ENCODE measurements around the gene PPP2R5D. TPM values are rescaled to one million over a fixed set of nuclear protein-coding genes. Genes with fewer than 3 reads are reported as not detected.

PPP2R5D gene
- polyA plus RNA-seq, 1 donor from 2014 or later: 17.5 TPM

DNA sequence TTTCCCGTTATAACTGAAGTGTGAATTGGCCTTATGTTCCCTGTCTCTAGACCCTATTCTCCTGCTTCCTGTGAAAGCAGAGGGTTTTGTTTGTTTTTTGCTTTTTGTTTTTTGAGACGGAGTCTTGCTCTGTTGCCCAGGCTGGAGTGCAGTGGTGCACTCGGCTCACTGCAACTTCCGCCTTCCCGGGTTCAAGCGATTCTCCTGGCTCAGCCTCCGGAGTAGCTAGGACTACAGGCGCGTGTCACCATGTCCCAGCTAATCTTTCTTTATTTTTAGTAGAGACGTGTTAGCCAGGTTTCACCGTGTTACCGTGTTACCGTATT lies 24.5 kb upstream of the PPP2R5D start:
- Mint-ChIP-seq H3K4me1 (peaks cover 0 to 10% (median 3%) of the 10 kb centered on the region in 3 donors), H3K4me3 (peak overlapping the region in 3 of 4 donors; percentile 80 to 91 (median 89)), H3K36me3 (no peaks in the 10 kb centered on the region), H3K27ac (peak overlapping the region in 1 of 3 donors; percentile 71), H3K27me3 (no peaks in the 10 kb centered on the region), H3K9me3 (no peaks in the 10 kb centered on the region)

DNA sequence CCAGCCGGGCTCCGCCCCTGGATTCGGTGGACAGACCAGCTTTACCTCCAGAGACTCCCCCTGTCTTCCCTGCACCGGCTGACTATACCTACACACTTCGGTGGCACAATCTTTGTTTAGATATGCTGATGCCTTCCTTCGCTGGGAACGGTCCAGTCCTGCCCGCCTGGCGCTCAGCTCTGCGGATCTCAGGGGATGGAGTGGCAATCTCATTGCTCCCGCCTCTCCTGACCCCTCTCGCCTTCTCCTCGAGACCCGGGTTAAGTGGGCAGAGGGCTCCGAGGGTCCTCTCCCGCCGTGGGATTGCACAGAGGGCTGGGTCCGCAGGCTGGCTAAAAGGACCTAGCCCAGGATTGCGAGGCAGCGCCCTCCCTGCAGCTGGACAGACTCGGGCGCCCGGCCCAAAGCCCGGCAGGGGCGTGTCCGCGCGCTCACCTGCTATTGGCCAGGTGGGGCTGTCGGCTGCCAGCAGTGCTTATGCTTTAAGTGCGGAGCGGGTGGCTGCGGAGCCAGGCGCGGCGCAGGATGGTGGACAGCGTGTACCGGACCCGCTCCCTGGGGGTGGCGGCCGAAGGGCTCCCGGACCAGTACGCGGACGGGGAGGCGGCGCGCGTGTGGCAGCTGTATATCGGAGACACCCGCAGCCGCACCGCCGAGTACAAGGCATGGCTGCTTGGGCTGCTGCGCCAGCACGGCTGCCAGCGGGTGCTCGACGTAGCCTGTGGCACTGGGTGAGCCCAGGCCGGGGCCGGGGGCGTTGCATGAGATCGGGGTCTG lies 23.9 kb upstream of the PPP2R5D start, which contains the start of gene GNMT:
Gene GNMT (plus strand): TSS at position 512 of the 777 bp plus-strand sequence. CDS start 14 bp downstream, at position 526.
- H3K4me1 Mint-ChIP-seq: peaks cover 0 to 10% (median 3%) of the 10 kb centered on the region in 3 donors
- no peaks in the 10 kb centered on the region for H3K36me3 Mint-ChIP-seq
- H3K4me3 Mint-ChIP-seq: peak within 1 kb of the TSS; percentile 67 to 91 (median 84)
- H3K27me3 Mint-ChIP-seq: no peaks in the 10 kb centered on the region
- no peaks in the 10 kb centered on the region for H3K9me3 Mint-ChIP-seq
- H3K27ac Mint-ChIP-seq: peak within 1 kb of the TSS in 2 of 3 donors; percentile 59 to 71

DNA sequence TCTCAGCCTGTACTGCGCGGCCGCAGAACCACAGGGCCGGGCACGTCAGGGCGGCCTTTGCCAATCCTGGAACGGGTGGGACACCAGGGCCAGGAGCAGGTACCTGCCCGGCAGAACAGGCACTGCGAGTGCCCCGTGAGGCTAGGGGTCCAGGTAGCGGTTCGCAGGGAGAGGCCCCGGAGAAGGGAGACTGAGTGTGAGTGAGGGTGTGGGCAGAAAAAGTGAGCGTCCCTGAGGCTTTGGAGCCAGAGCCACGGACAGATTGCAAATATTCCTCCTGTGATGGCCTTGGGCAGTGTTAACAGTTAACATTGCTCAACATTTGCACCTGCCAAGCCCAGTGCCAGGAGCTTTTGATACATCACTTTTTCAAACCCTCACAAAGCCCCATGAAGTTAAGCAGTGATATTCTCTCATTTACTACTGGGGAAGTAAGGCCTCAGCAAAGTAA lies 23.3 kb upstream of the PPP2R5D start:
- no peaks in the 10 kb centered on the region for H3K36me3 Mint-ChIP-seq
- H3K4me1 Mint-ChIP-seq: peaks cover 0 to 10% (median 3%) of the 10 kb centered on the region in 3 donors
- no peak overlapping the region for H3K27ac Mint-ChIP-seq
- no peaks in the 10 kb centered on the region for H3K9me3 Mint-ChIP-seq
- peak overlapping the region in 1 of 4 donors; percentile 89 for H3K4me3 Mint-ChIP-seq
- no peaks in the 10 kb centered on the region for H3K27me3 Mint-ChIP-seq

DNA sequence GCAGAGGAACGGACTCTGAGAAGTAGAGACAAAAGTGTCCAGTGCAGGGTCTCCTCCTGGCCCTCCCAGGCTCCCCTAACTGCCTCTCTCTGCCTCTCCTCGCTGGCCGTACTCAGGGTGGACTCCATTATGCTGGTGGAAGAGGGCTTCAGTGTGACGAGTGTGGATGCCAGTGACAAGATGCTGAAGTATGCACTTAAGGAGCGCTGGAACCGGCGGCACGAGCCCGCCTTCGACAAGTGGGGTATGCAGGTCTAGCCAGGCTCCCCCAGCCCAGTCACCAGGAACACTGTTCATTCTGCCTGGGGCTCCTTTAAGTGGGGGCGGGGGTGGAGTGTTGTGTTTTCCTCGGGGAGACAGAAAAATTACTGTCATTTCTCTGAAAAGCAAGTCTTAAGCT lies 22.3 kb upstream of the PPP2R5D start:
- peaks cover 4% of the 10 kb centered on the region for H3K36me3 Mint-ChIP-seq
- no peaks in the 10 kb centered on the region for H3K27me3 Mint-ChIP-seq
- no peaks in the 10 kb centered on the region for H3K9me3 Mint-ChIP-seq
- H3K27ac Mint-ChIP-seq: no peak overlapping the region
- peak overlapping the region in 1 of 4 donors; percentile 26 for H3K4me3 Mint-ChIP-seq
- H3K4me1 Mint-ChIP-seq: peaks cover 0 to 10% (median 3%) of the 10 kb centered on the region in 3 donors

DNA sequence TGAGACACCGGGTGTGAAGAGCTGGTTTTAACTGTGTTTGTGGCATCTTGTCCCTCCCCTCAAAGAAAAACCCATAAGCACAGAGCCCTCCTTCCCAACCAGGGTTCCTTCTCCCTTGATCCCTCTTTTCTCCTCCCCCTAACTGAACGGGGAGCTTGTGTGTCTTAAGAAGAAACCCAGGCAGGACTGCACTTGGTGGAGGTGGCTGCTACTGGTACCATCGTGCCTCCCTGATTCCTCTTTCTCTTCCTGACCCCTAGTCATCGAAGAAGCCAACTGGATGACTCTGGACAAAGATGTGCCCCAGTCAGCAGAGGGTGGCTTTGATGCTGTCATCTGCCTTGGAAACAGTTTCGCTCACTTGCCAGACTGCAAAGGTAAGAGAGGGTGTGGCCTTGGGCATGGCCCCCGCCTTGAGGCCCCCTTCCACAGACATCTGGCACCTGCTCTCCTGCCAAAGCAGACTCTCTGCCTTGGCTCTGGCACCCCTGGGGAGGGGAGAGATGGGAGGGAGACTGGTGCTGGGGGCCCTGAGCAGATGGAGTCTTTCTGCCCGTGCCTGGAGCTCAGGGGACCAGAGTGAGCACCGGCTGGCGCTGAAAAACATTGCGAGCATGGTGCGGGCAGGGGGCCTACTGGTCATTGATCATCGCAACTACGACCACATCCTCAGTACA lies 21.7 kb upstream of the PPP2R5D start:
- Mint-ChIP-seq H3K27me3 (no peaks in the 10 kb centered on the region), H3K27ac (no peak overlapping the region), H3K4me1 (peaks cover 0 to 10% (median 3%) of the 10 kb centered on the region in 3 donors), H3K36me3 (peaks cover 4% of the 10 kb centered on the region), H3K9me3 (no peaks in the 10 kb centered on the region), H3K4me3 (peak overlapping the region in 1 of 4 donors; percentile 43)

DNA sequence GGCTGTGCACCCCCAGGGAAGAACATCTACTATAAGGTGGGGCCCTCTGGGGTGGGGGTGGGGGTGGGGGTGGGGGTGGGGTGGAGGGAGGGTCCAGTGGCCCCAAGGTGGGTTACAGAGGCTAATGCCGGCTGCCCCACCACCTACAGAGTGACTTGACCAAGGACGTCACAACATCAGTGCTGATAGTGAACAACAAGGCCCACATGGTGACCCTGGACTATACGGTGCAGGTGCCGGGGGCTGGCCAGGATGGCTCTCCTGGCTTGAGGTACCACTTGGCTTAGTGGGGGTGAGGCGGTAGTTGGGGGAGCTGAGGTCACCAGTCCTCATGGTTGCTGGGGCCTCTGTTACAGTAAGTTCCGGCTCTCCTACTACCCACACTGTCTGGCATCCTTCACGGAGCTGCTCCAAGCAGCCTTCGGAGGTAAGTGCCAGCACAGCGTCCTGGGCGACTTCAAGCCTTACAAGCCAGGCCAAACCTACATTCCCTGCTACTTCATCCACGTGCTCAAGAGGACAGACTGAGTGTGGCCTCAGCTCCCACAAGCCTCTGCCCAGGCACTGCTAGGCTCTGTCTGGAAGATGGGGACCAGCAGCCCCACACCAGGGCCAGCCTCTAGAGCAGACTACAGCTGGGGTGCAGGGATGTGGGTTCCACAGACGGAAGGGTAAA lies 21.1 kb upstream of the PPP2R5D start:
- Mint-ChIP-seq H3K36me3 (peaks cover 4% of the 10 kb centered on the region), H3K27ac (no peak overlapping the region), H3K4me3 (no peak overlapping the region), H3K9me3 (no peaks in the 10 kb centered on the region), H3K27me3 (no peaks in the 10 kb centered on the region), H3K4me1 (peaks cover 0 to 10% (median 3%) of the 10 kb centered on the region in 3 donors)

DNA sequence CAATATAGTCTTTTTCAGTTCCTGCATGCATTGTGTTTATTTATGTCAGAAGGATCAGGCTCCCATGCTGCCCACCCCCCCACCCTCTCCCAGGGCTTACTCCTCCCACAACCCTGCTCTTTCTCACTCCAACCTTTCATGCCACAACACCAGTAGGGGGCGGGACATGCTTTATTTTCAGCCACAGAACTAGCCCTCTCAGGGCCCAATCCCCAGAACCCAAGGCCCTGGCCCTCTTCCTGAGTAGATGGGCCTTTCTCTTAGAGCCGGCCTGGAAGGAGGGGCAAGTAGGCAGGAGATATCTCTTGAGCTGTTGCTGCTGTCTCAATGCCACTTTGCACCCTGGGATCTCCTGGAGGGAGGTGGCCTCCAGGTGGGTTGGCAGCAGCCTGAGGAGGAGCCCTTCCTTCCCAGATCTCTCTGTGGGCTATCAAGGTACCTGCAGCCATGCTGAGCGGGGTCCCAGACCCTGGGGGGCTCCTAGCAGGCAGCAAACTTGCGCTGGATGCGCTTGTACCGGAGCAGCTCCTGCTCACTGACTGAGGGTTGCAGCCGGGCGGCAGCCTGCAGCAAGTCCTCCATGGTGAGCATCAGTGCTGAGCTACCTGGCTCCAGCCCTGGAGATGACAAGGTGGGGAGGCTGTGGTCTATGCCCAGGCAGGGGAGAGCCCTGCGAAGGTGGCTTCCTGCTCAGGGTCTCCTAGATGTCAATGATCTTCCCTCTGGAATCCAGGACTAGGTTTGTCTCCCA lies 20.3 kb upstream of the PPP2R5D start:
- Mint-ChIP-seq H3K27ac (no peak overlapping the region), H3K36me3 (peaks cover 4% of the 10 kb centered on the region), H3K4me3 (no peak overlapping the region), H3K4me1 (peaks cover 0 to 10% (median 3%) of the 10 kb centered on the region in 3 donors), H3K9me3 (no peaks in the 10 kb centered on the region), H3K27me3 (no peaks in the 10 kb centered on the region)

DNA sequence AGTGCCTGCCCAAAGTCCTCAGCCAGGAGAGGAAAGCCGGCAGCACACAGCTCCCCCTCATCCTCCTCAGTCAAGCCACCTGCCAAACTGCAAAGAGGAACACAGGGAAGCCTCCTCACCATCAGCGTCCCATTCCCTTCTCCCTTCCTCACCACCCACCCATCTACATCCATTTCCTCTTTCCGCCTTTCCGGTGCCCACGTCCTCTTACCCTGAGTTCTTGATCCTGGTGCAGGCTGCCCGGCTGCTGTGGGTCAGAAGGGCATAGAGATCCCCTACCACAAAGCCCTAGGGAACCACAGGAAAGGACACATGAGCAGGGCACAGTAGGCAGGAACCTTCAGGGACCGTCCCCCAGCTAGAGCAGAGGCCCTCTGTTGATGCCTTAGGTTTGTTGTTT lies 17.8 kb upstream of the PPP2R5D start:
- no peak overlapping the region for H3K27ac Mint-ChIP-seq
- no peaks in the 10 kb centered on the region for H3K9me3 Mint-ChIP-seq
- H3K36me3 Mint-ChIP-seq: peaks cover 4% of the 10 kb centered on the region
- H3K4me1 Mint-ChIP-seq: peaks cover 0 to 4% (median 0%) of the 10 kb centered on the region in 3 donors
- no peak overlapping the region for H3K4me3 Mint-ChIP-seq
- no peaks in the 10 kb centered on the region for H3K27me3 Mint-ChIP-seq

DNA sequence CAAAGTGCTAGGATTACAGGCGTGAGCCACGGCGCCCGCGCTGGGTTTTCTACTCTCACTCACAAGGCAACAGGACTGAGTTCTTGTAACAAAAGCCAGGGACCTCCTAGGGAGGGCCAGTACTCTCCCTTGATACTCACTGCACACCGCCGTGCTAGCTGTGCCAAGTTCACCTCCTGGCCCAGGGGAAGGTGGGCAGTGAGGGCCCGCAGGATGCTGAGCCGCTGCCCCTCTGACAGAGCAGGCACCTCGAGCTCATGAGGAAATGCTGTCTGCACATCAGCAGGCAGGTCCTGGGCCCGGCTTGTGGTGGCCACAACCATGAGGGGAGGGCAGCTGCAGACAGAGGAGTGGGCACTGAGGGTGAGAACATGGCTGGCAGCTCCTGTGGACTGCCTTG lies 17.1 kb upstream of the PPP2R5D start:
- no peak overlapping the region for H3K4me3 Mint-ChIP-seq

DNA sequence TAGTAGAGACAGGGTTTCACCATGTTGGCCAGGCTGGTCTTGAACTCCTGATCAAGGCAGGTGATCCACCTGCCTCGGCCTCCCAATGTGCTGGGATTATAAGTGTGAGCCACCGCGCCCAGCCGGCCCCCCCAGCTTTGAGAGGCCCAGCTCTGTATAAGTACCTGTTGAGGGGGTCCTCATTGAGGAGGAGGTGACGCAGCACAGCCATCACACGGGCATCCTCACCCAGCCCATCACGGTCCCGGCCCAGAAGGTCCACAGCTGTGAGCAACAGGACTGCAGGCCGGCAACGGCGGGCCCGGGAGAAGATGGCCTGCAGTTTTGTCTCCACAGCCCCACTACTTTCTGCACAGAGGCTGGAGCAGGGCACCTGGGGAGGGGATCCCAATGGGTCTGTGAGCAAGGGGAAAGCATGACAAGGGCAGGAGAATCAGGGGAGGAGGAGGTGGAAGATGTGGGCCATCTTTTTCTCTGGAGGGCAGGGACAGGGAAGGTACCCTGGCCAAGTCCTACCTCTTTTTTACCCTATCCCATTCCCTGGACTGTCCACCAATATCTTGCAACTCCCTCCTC lies 16.2 kb upstream of the PPP2R5D start:
- H3K36me3 Mint-ChIP-seq: peaks cover 4% of the 10 kb centered on the region
- H3K4me1 Mint-ChIP-seq: peaks cover 0 to 2% (median 0%) of the 10 kb centered on the region in 3 donors
- H3K27me3 Mint-ChIP-seq: no peaks in the 10 kb centered on the region
- no peak overlapping the region for H3K4me3 Mint-ChIP-seq
- H3K27ac Mint-ChIP-seq: no peak overlapping the region
- H3K9me3 Mint-ChIP-seq: no peaks in the 10 kb centered on the region

More for the DNA sequence above, 17.1 kb upstream of the PPP2R5D start:
- Mint-ChIP-seq H3K36me3 (peaks cover 4% of the 10 kb centered on the region), H3K27me3 (no peaks in the 10 kb centered on the region), H3K27ac (no peak overlapping the region), H3K9me3 (no peaks in the 10 kb centered on the region), H3K4me1 (peaks cover 0 to 2% (median 0%) of the 10 kb centered on the region in 3 donors)

DNA sequence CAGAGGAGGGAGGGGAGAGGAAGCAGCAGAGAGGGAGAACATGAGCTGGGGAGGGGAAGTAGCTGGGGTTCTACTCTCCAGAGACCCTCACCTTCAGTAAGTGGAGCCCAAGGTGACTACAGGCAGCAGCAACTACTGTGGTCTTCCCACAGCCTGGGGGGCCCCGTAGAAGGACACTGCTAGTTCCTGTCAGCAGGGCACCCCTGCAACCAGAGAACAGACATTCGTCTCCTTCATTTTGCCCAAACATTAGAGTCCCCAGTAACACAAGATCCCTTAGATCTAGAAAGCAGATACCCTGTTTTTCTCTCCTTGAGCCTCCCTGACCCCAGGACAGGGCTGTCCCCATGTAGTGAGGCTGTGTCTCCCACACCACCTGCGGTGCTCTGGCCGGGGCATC lies 15.6 kb upstream of the PPP2R5D start:
- Mint-ChIP-seq H3K4me1 (peaks cover 0 to 2% (median 0%) of the 10 kb centered on the region in 3 donors), H3K36me3 (peaks cover 4% of the 10 kb centered on the region), H3K27me3 (no peaks in the 10 kb centered on the region), H3K4me3 (no peak overlapping the region), H3K9me3 (no peaks in the 10 kb centered on the region), H3K27ac (no peak overlapping the region)

DNA sequence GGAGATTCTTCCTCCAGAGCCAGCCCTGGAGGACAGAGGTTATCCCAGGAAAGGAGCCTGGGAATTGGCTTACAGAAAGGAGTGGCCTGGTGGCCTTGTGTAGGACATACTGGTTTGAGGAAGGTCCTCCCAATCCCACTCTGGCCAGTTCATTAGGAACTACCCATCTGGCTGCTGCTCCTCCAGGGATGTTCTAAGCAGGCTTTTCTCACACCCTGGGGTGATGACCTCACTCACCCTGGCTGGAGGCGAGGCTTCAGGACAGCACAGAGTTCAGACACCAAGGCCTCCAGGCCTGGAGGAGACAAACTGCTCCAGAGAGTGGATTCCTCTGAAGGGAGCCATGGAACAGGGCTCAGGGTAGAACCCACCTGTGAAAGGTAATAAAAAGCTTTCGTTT lies 14.9 kb upstream of the PPP2R5D start:
- Mint-ChIP-seq H3K4me3 (no peak overlapping the region), H3K36me3 (peaks cover 4% of the 10 kb centered on the region), H3K27me3 (no peaks in the 10 kb centered on the region)

DNA sequence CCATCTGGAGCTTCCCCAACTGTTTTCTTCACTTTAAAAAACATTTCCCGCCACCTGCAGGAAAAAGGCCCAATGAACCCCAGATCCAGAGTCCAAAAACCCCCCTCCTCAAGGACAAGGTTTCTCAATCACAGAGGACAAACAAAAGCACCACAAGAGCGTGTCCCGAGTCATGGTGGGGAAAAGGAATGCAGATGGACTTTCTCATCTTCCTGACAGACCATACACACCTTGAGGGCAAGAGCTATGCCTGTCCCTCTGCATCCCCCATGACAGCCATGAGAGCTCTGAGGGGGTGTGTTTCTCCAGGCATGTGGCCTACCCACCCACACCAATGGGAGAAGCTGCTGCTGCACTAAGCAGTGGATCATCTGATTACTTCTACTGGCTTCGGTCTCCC lies 14.4 kb upstream of the PPP2R5D start:
- H3K4me1 Mint-ChIP-seq: peaks cover 0 to 2% (median 1%) of the 10 kb centered on the region in 3 donors
- H3K36me3 Mint-ChIP-seq: peaks cover 4% of the 10 kb centered on the region
- H3K9me3 Mint-ChIP-seq: no peaks in the 10 kb centered on the region
- H3K27ac Mint-ChIP-seq: no peak overlapping the region
- H3K27me3 Mint-ChIP-seq: no peaks in the 10 kb centered on the region
- no peak overlapping the region for H3K4me3 Mint-ChIP-seq

More for the DNA sequence above, 14.9 kb upstream of the PPP2R5D start:
- H3K27ac Mint-ChIP-seq: no peak overlapping the region
- peaks cover 0 to 2% (median 0%) of the 10 kb centered on the region in 3 donors for H3K4me1 Mint-ChIP-seq
- H3K9me3 Mint-ChIP-seq: no peaks in the 10 kb centered on the region

DNA sequence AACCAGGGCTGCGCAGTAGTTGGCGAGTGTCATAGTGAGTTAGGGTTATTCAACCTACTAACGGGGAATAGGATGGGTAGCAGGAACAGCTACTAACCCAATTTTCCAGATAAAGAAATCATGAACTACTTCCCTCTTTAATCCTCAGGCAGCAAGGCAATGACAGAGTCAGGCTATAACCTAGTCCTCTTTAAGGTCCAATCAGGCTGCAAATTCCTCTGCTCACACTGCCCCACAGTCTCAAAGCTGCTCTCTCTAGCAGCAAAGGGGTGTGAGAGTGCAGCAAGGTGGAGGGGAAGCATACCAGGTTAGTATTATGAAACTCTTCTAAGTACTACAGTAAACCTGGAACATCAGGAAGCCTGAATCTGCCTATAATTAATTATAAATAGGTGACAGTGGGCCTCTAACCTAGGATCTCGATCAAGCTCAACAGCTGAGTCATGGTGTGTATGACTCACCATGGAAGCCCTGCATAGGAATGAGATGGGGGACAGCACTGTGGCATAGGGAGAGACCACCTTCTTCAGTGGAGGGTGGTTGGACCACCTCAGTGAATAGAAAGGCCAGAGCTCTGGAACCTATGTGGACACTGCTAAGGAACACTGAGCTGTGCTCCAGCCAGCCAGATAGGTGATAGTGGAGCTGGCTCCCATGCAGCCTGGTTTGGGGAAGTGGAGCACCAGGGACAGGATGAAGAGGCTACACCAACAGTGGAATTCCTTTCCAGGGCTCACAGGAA lies 13.3 kb upstream of the PPP2R5D start:
- Mint-ChIP-seq H3K27ac (no peak overlapping the region), H3K27me3 (no peaks in the 10 kb centered on the region), H3K9me3 (no peaks in the 10 kb centered on the region), H3K4me1 (peaks cover 0 to 6% (median 2%) of the 10 kb centered on the region in 3 donors), H3K4me3 (no peak overlapping the region), H3K36me3 (peaks cover 4% of the 10 kb centered on the region)

All from IgD-negative memory B cell (primary cell).